SH-SY5Y (cell line): Measurements from ENCODE around the gene PSMD6.

Source experiments
- GATA2 ChIP-seq: IDR thresholded peaks from 2 replicates; pipeline ENCODE4 v1.6.1; 2011; ENCODE audit warnings: mild to moderate bottlenecking, low read depth, low read length
- GATA3 ChIP-seq: IDR thresholded peaks from 2 replicates; pipeline ENCODE4 v1.6.1; 2011; ENCODE audit warnings: low read depth, mild to moderate bottlenecking, low read length, moderate library complexity

The PSMD6 gene

GRCh38 chr3:64023187-64023860 is at the start of gene PSMD6:
PSMD6 (minus strand) TSS chr3:64023494; CDS start chr3:64023419, 75 bp downstream.
- TF ChIP-seq GATA2 (no peak), GATA3 (no peak)

DNA sequence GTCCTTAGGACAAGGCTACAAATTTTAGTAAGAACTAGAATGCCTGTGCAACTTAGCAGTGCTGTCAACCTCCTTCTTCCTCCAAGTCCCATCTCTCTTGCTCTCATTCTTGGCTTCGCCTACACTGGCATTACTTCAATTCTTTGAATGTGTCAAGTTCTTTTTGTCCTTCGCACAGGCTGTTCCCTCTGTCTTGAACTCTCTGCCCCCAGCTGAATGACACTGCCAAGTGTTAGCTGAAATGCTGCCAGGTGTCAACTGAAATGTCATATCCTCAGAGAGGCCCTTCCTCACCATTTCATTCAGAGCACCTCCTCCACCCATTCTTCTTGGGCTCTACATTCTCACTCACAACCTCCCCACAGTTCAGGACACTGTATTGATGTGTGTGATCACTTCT is 48.8 kb upstream of the PSMD6 start:
- TF ChIP-seq GATA2 (no peak), GATA3 (no peak)

DNA sequence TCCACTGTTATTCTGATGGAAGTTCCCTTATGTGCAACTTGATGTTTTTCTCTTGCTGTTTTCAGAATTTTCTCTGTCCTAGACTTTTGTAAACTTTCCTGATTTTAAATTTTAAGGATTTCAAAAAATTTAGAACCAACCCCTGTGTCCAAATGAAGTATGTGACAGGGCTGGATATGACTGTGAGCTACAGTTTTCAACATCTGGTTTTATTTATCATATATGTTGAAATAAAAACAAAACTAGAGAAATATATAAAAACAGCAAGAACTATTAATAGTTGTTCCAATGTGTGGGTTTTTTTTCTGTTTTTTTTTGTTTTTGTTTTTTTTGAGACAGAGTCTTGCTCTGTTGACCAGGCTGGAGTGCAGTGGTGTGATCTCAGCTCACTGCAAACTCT is 47.4 kb upstream of the PSMD6 start:
- no peak for TF ChIP-seq GATA3
- TF ChIP-seq GATA2, result no peak

DNA sequence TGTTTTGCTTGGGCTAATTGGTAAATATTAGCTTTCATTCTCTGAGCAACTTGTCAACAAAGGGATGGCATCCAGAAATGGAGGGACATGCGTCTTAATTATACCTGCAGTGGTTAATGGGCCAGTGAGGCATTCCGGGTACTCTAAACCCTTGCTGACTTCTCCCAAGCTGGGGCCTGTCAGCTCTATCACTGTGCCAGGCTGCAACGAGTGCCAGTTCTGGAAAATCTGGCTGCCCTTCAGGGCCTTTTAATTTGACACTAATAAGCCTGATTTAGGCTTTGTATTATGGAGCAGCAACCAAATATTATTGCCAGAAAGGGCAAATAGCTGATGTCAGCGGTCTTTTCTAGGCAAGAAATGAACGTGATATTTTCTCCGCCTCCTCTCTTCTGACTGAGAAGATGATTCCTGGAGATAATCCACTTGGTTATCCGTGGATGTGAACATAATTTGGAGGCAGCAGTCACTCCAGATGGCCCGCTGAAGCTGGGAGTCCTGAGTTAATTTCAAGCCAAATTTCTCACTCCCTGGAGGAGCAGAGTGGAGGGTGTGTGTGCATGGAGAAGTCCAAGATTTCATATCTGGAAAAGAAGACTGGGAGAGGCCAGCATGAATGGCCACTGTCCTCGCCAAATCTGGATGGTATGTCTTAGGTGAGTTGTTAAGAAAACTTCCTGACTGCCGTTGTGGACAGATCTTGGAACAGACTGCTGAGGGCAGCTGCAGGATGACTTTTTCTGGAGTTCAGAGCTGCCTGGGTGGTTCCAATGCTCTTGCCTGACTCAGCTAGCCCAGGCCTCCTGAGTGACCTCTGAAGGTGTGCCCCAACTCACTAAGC is 44.4 kb upstream of the PSMD6 start:
- peak; percentile 64 for TF ChIP-seq GATA2
- no peak for TF ChIP-seq GATA3

GRCh38 chr3:64064804-64065203 is 41.5 kb upstream of the PSMD6 start:
- TF ChIP-seq GATA2 (no peak), GATA3 (no peak)

DNA sequence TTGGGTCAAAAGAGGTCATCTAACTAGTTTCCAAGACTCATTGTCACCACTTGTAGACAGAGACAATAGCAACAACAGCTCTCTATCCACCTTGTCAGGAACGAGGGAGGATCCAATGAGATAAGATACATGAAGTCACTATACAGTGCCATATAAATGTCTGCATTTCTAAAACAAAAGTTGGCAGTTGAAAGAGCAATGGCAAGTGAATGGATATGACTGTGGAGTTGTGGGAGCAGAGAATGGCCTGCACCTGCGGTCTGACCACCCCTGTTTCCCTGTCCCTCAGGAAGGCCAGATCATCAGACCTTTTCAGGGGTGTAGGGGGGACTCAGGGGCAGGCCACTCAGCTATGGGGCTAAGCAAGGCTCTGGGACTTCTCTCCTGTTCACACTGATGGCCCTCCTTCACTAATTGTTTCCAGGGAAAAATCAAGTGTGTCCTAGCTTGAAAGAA is 40.7 kb upstream of the PSMD6 start:
- TF ChIP-seq GATA2, result no peak
- TF ChIP-seq GATA3, result no peak

GRCh38 chr3:64063207-64063982 is 40.1 kb upstream of the PSMD6 start:
- TF ChIP-seq GATA2, result no peak
- TF ChIP-seq GATA3, result no peak

- TF ChIP-seq GATA2 (no peak), GATA3 (no peak)
These were observed 38.3 kb upstream of the PSMD6 start for GRCh38 chr3:64061628-64062027.

DNA sequence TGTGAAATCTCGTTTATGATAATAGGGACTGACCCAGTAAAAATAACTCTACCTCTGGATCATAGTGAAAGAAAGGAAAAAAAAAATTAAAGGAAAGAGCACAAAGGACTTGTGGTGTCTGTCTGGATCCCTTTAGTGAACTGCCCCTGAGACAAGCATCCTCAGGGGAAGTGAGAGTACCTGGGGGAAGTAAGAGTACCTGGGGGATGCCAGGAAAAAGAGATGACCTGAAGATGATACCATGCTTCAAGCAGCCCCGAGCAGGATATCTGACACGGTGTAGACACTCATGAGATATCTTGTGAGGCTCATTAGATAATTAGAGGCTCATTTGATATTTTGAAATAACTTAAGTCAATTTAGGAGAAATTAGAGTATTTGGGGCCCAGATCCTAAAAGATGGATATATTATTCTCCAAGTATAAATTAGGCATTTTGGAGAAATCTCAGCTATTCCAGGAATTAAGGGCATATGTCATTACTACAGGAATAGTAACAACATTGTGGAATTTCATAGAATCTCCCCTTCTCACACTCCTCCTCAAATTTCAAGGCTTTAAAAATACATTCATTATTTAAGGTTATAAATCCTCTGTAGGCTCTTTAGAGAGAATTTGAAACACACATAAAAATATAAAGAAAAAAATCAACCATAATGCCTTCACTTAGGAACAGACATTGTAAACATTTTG is 36.3 kb upstream of the PSMD6 start:
- TF ChIP-seq GATA3 (no peak), GATA2 (no peak)

DNA sequence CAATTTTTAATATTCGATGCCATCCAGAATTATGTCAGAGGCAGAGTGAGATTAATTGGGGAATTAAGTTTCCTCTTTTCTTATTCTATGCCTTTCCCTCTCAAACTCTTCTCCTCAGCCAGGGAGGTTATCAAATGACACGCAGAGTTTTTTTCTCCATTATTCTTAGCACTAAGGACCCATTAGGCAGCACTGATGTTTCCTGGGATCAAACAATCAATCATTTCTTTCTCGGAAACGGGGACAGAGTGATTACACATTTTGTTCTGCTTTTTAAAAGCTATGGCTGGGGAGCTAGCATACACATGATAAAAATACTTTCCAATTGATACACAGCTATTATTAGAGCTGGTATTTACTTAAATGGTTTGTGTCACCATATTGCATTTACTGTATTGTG is 35.3 kb upstream of the PSMD6 start:
- no peak for TF ChIP-seq GATA3
- TF ChIP-seq GATA2, result no peak

GRCh38 chr3:64057231-64057630 is 33.9 kb upstream of the PSMD6 start:
- TF ChIP-seq GATA2 (no peak), GATA3 (no peak)

DNA sequence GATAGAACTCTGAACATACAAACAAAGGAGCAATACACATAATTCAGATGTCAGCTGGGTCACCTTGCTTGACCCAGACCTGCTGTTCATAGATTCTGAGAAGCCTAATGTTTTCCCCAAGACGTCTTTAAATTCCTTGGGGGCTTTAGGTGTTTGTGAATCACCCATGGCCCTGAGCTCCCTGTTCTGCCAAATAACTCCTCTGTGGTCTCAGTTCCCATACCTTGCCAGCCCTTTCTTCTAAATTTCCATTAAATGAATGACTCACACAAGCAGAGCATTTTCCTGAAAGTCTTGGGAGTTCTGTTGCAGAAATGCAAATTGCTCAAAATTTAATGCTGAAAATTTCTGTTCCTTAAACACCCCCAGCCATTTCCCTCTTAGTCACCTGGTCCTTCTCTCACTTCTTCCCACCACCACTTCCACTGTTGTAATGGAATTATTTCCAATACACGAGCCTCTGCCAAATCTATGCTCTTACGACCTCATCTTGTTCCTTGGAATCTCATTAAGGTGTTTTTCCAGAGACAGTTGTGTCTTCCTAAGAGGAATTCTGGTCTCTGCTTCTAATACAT is 33.4 kb upstream of the PSMD6 start:
- no peak for TF ChIP-seq GATA2
- no peak for TF ChIP-seq GATA3

DNA sequence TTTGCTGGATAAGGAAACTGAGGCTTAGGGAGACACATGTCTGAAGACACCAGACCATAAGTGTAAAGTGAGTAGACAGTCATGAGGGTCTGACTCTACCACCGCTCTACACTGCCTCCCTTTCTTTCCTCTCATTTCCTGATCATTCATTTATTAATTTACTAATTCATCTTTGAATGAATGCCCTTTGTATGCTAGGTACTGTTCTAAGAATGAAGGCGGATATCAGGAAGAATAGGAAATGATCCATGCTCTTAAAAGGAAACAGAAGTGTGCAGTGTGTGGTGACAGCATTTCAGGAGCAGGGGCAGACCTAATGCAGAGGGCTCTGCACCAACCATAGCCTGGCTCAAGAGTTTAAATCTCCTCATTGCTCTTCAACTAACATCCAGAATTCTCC is 31.8 kb upstream of the PSMD6 start:
- TF ChIP-seq GATA3, result no peak
- no peak for TF ChIP-seq GATA2
